ENCODE data around the gene DOCK10. TPM values are rescaled to one million over a fixed set of nuclear protein-coding genes. Genes with fewer than 3 reads are reported as not detected.

The DOCK10 gene
- total RNA-seq, 4 donors from 2014 or later, result 3.8 to 33.2 (median 12.3) TPM

DNA sequence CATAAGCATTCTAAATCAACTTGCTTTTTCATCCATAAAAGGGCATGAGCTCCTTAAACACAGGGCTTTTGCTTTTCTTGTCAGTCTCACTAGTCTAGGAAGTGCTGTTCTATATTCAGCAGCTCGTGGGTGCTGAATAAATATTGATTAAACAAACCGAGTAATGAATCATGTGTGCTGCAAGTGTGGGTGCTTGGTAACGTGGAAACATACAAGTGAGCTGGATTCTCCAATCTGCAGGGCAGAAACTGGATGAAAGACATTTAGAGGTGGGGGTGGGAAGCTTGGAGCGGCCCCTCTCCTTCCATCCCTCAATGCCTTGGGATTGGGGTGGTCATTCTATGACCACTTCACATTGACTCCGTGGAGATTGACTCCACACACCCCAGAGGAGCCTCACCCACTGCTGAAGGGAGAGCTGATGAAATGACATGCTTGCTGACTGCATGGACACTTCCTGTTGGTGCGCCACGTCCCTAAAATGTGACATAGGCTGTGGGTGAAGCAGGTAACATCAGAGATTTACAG, 114.6 kb downstream of the DOCK10 start:
- Histone ChIP-seq H3K4me3 (no peak overlapping the region), H3K27me3 (no peaks in the 10 kb centered on the region), H3K36me3 (no peaks in the 10 kb centered on the region), H3K27ac (no peak overlapping the region), H3K4me1 (no peaks in the 10 kb centered on the region), H3K9me3 (no peaks in the 10 kb centered on the region)
- DNase-seq, result no peak
- intact Hi-C loops (cut with DNase I; ENCODE audit: low total_unique reads), result no loop called here
- TF ChIP-seq, protein P1, sequence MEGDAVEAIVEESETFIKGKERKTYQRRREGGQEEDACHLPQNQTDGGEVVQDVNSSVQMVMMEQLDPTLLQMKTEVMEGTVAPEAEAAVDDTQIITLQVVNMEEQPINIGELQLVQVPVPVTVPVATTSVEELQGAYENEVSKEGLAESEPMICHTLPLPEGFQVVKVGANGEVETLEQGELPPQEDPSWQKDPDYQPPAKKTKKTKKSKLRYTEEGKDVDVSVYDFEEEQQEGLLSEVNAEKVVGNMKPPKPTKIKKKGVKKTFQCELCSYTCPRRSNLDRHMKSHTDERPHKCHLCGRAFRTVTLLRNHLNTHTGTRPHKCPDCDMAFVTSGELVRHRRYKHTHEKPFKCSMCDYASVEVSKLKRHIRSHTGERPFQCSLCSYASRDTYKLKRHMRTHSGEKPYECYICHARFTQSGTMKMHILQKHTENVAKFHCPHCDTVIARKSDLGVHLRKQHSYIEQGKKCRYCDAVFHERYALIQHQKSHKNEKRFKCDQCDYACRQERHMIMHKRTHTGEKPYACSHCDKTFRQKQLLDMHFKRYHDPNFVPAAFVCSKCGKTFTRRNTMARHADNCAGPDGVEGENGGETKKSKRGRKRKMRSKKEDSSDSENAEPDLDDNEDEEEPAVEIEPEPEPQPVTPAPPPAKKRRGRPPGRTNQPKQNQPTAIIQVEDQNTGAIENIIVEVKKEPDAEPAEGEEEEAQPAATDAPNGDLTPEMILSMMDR (IDR thresholded peaks at IDR 0.05), result no peak

DNA sequence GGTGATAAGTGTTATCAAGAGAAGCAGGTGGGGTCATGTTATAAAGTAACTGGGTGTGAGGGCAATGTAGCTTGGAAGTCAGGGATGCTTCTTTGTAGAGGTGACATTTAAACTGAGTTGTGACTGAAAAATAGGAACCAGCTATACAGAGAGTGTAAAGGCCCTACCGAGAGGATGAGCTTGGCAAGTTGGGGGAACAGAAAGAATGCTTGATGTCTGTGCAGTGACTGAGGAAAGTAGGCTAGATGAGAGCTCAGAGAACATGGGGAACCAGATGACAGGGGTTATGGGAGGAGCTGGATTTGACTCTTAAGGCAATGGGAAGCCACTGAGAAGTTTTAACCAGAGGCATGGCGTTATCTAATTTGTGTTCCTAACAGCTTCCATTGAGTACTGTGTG, 115.3 kb downstream of the DOCK10 start:
- TF ChIP-seq, protein P1 (IDR thresholded peaks at IDR 0.05), result no peak
- no peak for TF ChIP-seq POLR2A (IDR thresholded peaks at IDR 0.05)
- H3K4me3 ChIP-seq, result no peak overlapping the region
- no peaks in the 10 kb centered on the region for H3K4me1 ChIP-seq
- intact Hi-C loops (cut with DNase I; ENCODE audit: low total_unique reads), result no loop called here
- no peaks in the 10 kb centered on the region for H3K9me3 ChIP-seq
- no peak overlapping the region for H3K27ac ChIP-seq
- H3K36me3 ChIP-seq, result no peaks in the 10 kb centered on the region
- DNase-seq, result no peak
- H3K27me3 ChIP-seq, result no peaks in the 10 kb centered on the region

DNA sequence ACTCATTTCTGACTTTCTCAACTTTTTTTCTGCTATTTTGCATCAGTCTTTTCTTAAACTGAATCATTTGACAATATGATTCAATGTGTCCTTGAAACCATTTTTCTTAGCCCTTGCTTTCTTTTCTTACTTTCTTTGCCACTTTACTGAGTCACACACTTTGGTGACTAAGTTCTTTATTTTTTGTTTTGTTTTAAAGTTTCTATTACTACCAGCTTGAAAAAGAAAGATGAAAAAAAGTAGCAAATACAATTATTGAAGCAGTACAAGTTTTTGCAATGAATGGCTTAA, 116.5 kb downstream of the DOCK10 start:
- Histone ChIP-seq H3K36me3 (no peaks in the 10 kb centered on the region), H3K27ac (no peak overlapping the region), H3K4me1 (no peaks in the 10 kb centered on the region), H3K4me3 (no peak overlapping the region), H3K27me3 (no peaks in the 10 kb centered on the region), H3K9me3 (no peaks in the 10 kb centered on the region)
- DNase-seq, result no peak
- TF ChIP-seq, protein P1 (IDR thresholded peaks at IDR 0.05), result no peak
- TF ChIP-seq POLR2A (IDR thresholded peaks at IDR 0.05), result no peak
- intact Hi-C loops (cut with DNase I; ENCODE audit: low total_unique reads), result no loop called here

DNA sequence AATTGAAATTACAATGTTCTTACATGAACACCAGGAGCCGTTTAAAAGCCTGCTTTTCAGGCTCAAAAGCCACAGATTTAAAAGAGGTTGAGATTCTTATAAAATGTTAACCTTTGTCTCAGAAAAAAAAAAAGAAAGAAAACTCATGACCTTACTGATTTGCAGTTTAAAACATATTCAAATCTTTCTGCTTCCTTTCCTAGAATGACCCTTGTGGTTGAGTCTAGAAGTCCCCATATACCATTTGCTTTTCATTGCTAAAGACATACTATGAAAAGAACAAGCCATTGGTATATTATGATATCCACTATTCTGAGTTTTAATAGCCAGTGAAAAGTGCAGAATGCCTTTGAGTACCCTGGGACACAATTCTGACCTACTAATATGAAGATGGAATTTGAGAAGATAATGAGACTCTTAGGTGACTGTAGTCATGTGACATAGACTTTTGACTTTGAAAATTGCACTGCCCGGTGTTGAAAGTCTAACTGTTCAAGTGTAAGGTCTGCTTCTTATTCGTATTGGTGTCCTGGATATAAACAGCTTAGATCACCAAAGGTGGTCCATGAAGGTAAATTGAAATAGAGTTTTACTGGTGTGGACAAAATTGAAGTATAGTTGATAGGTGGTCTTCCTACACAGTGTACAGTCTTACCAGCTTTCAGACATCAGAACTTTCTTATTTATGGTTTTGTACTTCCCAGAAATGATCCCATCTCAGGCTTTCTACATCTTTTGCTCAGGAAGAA, 117.0 kb downstream of the DOCK10 start:
- no peak for DNase-seq
- H3K9me3 ChIP-seq, result no peaks in the 10 kb centered on the region
- H3K27ac ChIP-seq, result no peak overlapping the region
- H3K27me3 ChIP-seq, result no peaks in the 10 kb centered on the region
- no peaks in the 10 kb centered on the region for H3K4me1 ChIP-seq
- TF ChIP-seq POLR2A (IDR thresholded peaks at IDR 0.05), result no peak
- TF ChIP-seq, protein P1 (IDR thresholded peaks at IDR 0.05), result no peak
- no peaks in the 10 kb centered on the region for H3K36me3 ChIP-seq
- no peak overlapping the region for H3K4me3 ChIP-seq
- intact Hi-C loops (cut with DNase I; ENCODE audit: low total_unique reads), result no loop called here

DNA sequence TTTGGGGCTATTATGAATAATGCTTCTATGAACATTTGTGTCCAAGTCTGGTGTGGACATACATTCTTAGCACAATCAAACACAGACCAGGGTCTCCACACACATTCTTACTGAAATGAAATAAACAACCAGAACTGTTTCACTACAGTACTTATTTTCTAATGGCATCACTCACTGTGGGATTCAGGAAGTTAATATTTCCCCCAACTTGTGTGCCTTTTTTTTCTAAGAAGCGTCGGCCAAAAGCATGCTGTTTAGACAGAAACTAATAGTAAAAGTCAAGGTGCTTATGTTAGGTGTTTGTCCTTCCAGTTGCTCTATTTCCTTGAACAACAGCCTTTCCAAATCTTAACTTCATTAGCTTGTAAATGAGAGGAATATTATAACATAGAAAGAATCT, 117.6 kb downstream of the DOCK10 start:
- Histone ChIP-seq H3K27ac (no peak overlapping the region), H3K4me3 (no peak overlapping the region), H3K4me1 (no peaks in the 10 kb centered on the region), H3K27me3 (no peaks in the 10 kb centered on the region), H3K36me3 (no peaks in the 10 kb centered on the region), H3K9me3 (no peaks in the 10 kb centered on the region)
- no peak for TF ChIP-seq POLR2A (IDR thresholded peaks at IDR 0.05)
- TF ChIP-seq, protein P1 (IDR thresholded peaks at IDR 0.05), result no peak
- intact Hi-C loops (cut with DNase I; ENCODE audit: low total_unique reads), result no loop called here
- no peak for DNase-seq

Measured in uterus (tissue), 4 donors.